Neural progenitor cell (in vitro differentiated cells): ENCODE results near the gene HECTD3. TPM values are rescaled to one million over a fixed set of nuclear protein-coding genes. Genes with fewer than 3 reads are reported as not detected.

Source experiments
- DNase-seq: peaks from one replicate; pipeline ENCODE4 v3.0.0-alpha.2; 2016; ENCODE audit warnings: low spot score
- H2AFZ ChIP-seq: fragments of 200-600 bp; sonication (generic); replicated peaks from 2 replicates; pipeline ENCODE4 v1.6.1; 2016; ENCODE audit warnings: antibody characterized with exemption
- H3F3A ChIP-seq: fragments of 200-600 bp; sonication (generic); 2 replicates; pipeline ENCODE4 v1.6.1; 2016; ENCODE audit warnings: antibody characterized with exemption, low read depth
- H3K27ac ChIP-seq: fragments of 200-600 bp; sonication (generic); 2 replicates; pipeline ENCODE4 v1.5.1; 2016; ENCODE audit warnings: mild to moderate bottlenecking
- H3K27me3 ChIP-seq: fragments of 200-600 bp; sonication (generic); 2 replicates; pipeline ENCODE4 v1.6.1; 2016; ENCODE audit warnings: mild to moderate bottlenecking, moderate library complexity
- H3K36me3 ChIP-seq: fragments of 200-600 bp; sonication (generic); 2 replicates; pipeline ENCODE4 v1.5.1; 2016
- H3K4me1 ChIP-seq: fragments of 200-600 bp; sonication (generic); 2 replicates; pipeline ENCODE4 v1.6.1; 2016; ENCODE audit warnings: mixed run types
- H3K4me2 ChIP-seq: fragments of 200-600 bp; sonication (generic); 2 replicates; pipeline ENCODE4 v1.6.1; 2016
- H3K4me3 ChIP-seq: fragments of 200-600 bp; sonication (generic); 2 replicates; pipeline ENCODE4 v1.5.1; 2016
- H3K79me2 ChIP-seq: fragments of 200-600 bp; sonication (generic); 2 replicates; pipeline ENCODE4 v1.6.1; 2016; ENCODE audit warnings: low read depth
- H3K9ac ChIP-seq: fragments of 200-600 bp; sonication (generic); 2 replicates; pipeline ENCODE4 v1.6.1; 2016
- H3K9me3 ChIP-seq: fragments of 200-600 bp; sonication (generic); 2 replicates; pipeline ENCODE4 v1.5.1; 2016; ENCODE audit warnings: low read depth
- H4K20me1 ChIP-seq: fragments of 200-600 bp; sonication (generic); 2 replicates; pipeline ENCODE4 v1.6.1; 2016; ENCODE audit warnings: low read depth
- H3K27ac Mint-ChIP-seq: 3 replicates; pipeline ENCODE4 v1.8.0; 2021; ENCODE audit warnings: mixed read lengths
- H3K27me3 Mint-ChIP-seq: 2 replicates; pipeline ENCODE4 v1.8.0; 2022; ENCODE audit warnings: low read depth, mild to moderate bottlenecking, inconsistent platforms, moderate library complexity, mixed read lengths; ENCODE audit not compliant: insufficient read depth
- H3K36me3 Mint-ChIP-seq: 3 replicates; pipeline ENCODE4 v1.8.0; 2021; ENCODE audit warnings: mixed read lengths
- H3K4me1 Mint-ChIP-seq: 3 replicates; pipeline ENCODE4 v1.8.0; 2021; ENCODE audit warnings: mixed read lengths
- H3K4me3 Mint-ChIP-seq: 3 replicates; pipeline ENCODE4 v1.8.0; 2021; ENCODE audit warnings: mild to moderate bottlenecking, moderate library complexity, mixed read lengths
- H3K9me3 Mint-ChIP-seq: 3 replicates; pipeline ENCODE4 v1.8.0; 2020; ENCODE audit warnings: mixed read lengths
- EZH2 ChIP-seq: fragments of 200-600 bp; sonication (generic); IDR thresholded peaks from 2 replicates; pipeline ENCODE4 v1.6.1; 2017; ENCODE audit warnings: antibody characterized with exemption, mild to moderate bottlenecking, moderate library complexity
- EZH2phosphoT487 ChIP-seq: fragments of 200-600 bp; sonication (generic); IDR thresholded peaks from 2 replicates; pipeline ENCODE4 v1.6.1; 2017; ENCODE audit warnings: antibody characterized with exemption
- total RNA-seq: library from RNA; depleted of rRNA; stranded (reverse); fragments of >200 nt; gene quantifications from 2 replicates; pipeline ENCODE4 v1.2.3, GENCODE V29; 2015; ENCODE audit warnings: low replicate concordance
- TF ChIP-seq, protein P1 (sequence below): fragments of 200-600 bp; sonication (generic); IDR thresholded peaks from 2 replicates; pipeline ENCODE4 v1.5.1; 2017; ENCODE audit warnings: antibody characterized with exemption, mild to moderate bottlenecking

Gene HECTD3
- total RNA-seq, result 13.1 and 26.7 TPM in 2 replicates

DNA sequence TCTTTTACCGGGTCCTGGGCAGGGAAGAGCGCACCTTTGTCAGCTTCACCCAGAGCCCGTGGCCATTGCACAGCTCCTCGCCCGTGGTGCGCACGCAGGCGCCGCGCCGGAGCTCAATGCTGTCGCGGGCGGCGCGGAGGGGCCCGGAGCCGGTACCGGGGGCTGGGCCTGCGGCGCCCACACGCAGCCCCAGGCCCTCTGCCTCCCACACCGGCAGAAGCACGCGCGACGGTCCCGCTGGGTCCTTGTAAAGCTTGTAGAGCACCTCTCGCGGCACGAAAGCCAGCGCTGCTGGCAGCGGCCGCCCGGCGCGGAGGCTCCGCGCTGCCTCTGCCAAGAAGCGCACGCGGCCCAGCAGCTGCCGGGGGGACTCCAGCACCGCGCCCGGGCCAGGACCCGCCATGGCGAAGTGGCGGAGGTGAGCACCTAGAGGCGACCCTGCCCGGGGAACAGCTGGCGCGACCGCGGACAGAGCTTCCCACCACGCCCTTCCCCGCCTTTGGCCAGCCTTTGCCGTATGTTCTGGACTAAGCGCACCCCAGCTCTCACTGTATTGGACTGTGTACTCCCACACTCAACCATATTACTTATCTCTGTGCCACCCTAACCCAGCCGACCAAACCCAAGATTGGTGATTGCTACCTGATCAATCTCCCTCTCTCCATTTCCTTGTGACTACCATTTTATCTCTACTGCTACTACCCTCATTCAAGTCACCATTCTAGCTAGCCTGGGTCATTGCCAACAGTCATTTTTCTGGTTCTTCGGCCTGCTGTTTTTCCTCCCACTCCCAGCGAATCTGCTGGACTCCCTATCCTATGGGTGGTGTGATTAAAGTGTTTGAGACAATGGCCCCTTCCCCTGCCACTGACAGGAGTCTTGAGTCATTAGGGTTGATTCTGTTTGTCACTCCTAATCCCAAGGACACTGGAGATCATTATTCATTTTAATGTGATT lies at the start of gene HECTD3:
TSS of gene HECTD3 (minus strand) at position 470 of the 957 bp plus-strand sequence. CDS start at position 403, 67 bp downstream.
- peaks cover 2% of the 10 kb centered on the region for H3K27me3 Mint-ChIP-seq
- TF ChIP-seq EZH2phosphoT487 (no peak), EZH2 (no peak)
- TF ChIP-seq, protein P1, sequence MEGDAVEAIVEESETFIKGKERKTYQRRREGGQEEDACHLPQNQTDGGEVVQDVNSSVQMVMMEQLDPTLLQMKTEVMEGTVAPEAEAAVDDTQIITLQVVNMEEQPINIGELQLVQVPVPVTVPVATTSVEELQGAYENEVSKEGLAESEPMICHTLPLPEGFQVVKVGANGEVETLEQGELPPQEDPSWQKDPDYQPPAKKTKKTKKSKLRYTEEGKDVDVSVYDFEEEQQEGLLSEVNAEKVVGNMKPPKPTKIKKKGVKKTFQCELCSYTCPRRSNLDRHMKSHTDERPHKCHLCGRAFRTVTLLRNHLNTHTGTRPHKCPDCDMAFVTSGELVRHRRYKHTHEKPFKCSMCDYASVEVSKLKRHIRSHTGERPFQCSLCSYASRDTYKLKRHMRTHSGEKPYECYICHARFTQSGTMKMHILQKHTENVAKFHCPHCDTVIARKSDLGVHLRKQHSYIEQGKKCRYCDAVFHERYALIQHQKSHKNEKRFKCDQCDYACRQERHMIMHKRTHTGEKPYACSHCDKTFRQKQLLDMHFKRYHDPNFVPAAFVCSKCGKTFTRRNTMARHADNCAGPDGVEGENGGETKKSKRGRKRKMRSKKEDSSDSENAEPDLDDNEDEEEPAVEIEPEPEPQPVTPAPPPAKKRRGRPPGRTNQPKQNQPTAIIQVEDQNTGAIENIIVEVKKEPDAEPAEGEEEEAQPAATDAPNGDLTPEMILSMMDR, result no peak
- Histone ChIP-seq H3K9ac (peak within 1 kb of the TSS; percentile 64), H2AFZ (peak within 1 kb of the TSS; percentile 98), H4K20me1 (peaks cover 3% of the 10 kb centered on the region), H3K36me3 (no peaks in the 10 kb centered on the region), H3K4me2 (peak within 1 kb of the TSS; percentile 100), H3K9me3 (no peaks in the 10 kb centered on the region), H3K27ac (no peak within 1 kb of the TSS), H3K79me2 (peaks cover 10% of the 10 kb centered on the region), H3F3A (peaks cover 7% of the 10 kb centered on the region), H3K4me3 (peak within 1 kb of the TSS; percentile 90), H3K4me1 (peaks cover 5% of the 10 kb centered on the region), H3K27me3 (peaks cover 3% of the 10 kb centered on the region)
- H3K9me3 Mint-ChIP-seq, result no peaks in the 10 kb centered on the region
- peak; percentile 86 for DNase-seq
- peaks cover 3% of the 10 kb centered on the region for H3K36me3 Mint-ChIP-seq
- H3K27ac Mint-ChIP-seq, result peak within 1 kb of the TSS; percentile 44
- peaks cover 39% of the 10 kb centered on the region for H3K4me1 Mint-ChIP-seq
- H3K4me3 Mint-ChIP-seq, result peak within 1 kb of the TSS; percentile 90

DNA sequence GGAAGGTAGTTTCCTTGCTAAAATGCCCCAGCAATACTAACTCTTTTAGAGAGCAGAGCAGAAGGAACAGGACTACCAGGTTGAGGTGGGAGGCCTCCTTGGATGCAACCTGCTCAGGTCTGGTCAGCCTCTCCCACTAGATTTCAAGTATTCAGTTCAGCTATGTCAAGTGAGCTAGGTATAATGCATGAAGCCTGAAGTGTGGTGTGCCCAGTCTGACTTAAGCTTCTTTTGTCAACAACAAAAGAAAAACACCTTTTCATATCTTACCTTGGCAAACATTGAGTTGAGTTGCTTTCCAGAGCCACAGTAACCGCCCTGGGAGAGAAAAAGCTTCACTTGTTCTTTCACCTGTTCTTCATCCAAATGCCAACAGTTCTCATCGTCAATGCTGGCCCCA lies 48.7 kb upstream of the HECTD3 start:
- Histone ChIP-seq H3K4me2 (no peak overlapping the region), H3K27me3 (no peaks in the 10 kb centered on the region), H3K9me3 (no peaks in the 10 kb centered on the region), H3K4me1 (no peaks in the 10 kb centered on the region), H3K9ac (no peak overlapping the region), H3K79me2 (no peaks in the 10 kb centered on the region), H4K20me1 (no peaks in the 10 kb centered on the region), H3K27ac (no peak overlapping the region), H3F3A (no peaks in the 10 kb centered on the region), H2AFZ (no peak overlapping the region), H3K36me3 (no peaks in the 10 kb centered on the region), H3K4me3 (no peak overlapping the region)
- H3K36me3 Mint-ChIP-seq, result peaks cover 2% of the 10 kb centered on the region
- H3K9me3 Mint-ChIP-seq, result no peaks in the 10 kb centered on the region
- no peak for DNase-seq
- no peaks in the 10 kb centered on the region for H3K27me3 Mint-ChIP-seq
- H3K27ac Mint-ChIP-seq, result no peak overlapping the region
- no peak for TF ChIP-seq EZH2phosphoT487
- TF ChIP-seq, protein P1, result no peak
- TF ChIP-seq EZH2, result no peak
- H3K4me3 Mint-ChIP-seq, result no peak overlapping the region
- H3K4me1 Mint-ChIP-seq, result no peaks in the 10 kb centered on the region

DNA sequence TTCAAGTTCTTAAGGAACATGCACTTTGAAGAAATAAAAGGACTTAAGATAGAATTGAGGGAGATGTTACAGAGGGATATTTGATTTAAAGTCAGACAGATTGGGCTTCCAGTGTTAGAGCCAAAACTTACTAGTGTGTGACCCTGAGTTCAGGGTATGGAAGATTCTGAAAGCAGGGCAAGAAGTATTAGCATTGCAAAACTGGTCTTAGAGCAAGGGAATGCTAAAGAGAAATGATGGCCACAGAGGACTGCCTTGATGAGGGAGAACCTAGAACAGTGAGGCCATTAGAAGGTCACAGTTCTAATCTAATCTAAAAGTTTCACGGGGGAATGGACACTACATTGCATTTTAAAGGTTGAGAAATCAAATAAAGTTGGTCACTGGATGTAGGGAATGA lies 46.4 kb upstream of the HECTD3 start:
- Mint-ChIP-seq H3K36me3 (peaks cover 3% of the 10 kb centered on the region), H3K4me1 (no peaks in the 10 kb centered on the region), H3K27me3 (no peaks in the 10 kb centered on the region), H3K4me3 (no peak overlapping the region), H3K27ac (no peak overlapping the region), H3K9me3 (no peaks in the 10 kb centered on the region)
- Histone ChIP-seq H3K9me3 (no peaks in the 10 kb centered on the region), H3K36me3 (no peaks in the 10 kb centered on the region), H3K27me3 (no peaks in the 10 kb centered on the region), H3K4me1 (no peaks in the 10 kb centered on the region), H3K27ac (no peak overlapping the region), H3F3A (no peaks in the 10 kb centered on the region), H4K20me1 (no peaks in the 10 kb centered on the region), H3K4me2 (no peak overlapping the region), H3K9ac (no peak overlapping the region), H3K79me2 (no peaks in the 10 kb centered on the region), H3K4me3 (no peak overlapping the region), H2AFZ (no peak overlapping the region)
- TF ChIP-seq EZH2 (no peak), EZH2phosphoT487 (no peak)
- TF ChIP-seq, protein P1, result no peak
- DNase-seq, result no peak
